Endodermal cell (in vitro differentiated cells): ENCODE results near the gene LGI4. TPM values are rescaled to one million over a fixed set of nuclear protein-coding genes. Genes with fewer than 3 reads are reported as not detected.

Experiments
- DNase-seq: peaks from one replicate; pipeline ENCODE4 v3.0.0-alpha.2; 2017
- H3K27ac ChIP-seq: 2 replicates; pipeline ENCODE4 v1.5.1; 2013; ENCODE audit warnings: mild to moderate bottlenecking, low read depth, low read length, moderate library complexity
- H3K27me3 ChIP-seq: 2 replicates; pipeline ENCODE4 v1.6.1; 2013; ENCODE audit warnings: mild to moderate bottlenecking, low read length, moderate library complexity; ENCODE audit not compliant: insufficient read depth, control insufficient read depth, poor library complexity, severe bottlenecking
- H3K36me3 ChIP-seq: 2 replicates; pipeline ENCODE4 v1.7.0; 2013; ENCODE audit warnings: mild to moderate bottlenecking, low read length, moderate library complexity; ENCODE audit not compliant: control insufficient read depth, insufficient read depth
- H3K4me1 ChIP-seq: one replicate; pipeline ENCODE4 v1.7.0; 2013; ENCODE audit warnings: low read length; ENCODE audit not compliant: control insufficient read depth, insufficient read depth
- H3K4me3 ChIP-seq: 2 replicates; pipeline ENCODE4 v1.5.1; 2013; ENCODE audit warnings: mild to moderate bottlenecking, low read length, moderate library complexity
- H3K9ac ChIP-seq: 2 replicates; pipeline ENCODE4 v1.6.1; 2013; ENCODE audit warnings: mild to moderate bottlenecking, low read length, moderate library complexity; ENCODE audit not compliant: poor library complexity, severe bottlenecking; ENCODE audit errors: extremely low read depth
- H3K9me3 ChIP-seq: 2 replicates; pipeline ENCODE4 v1.6.1; 2013; ENCODE audit warnings: mild to moderate bottlenecking, low read length, moderate library complexity; ENCODE audit not compliant: control insufficient read depth
- H3K27ac Mint-ChIP-seq: 2 replicates; pipeline ENCODE4 v1.8.0; 2020; ENCODE audit warnings: mixed read lengths
- H3K27me3 Mint-ChIP-seq: 2 replicates; pipeline ENCODE4 v1.8.0; 2021; ENCODE audit warnings: mild to moderate bottlenecking, mixed read lengths; ENCODE audit not compliant: insufficient read depth
- H3K36me3 Mint-ChIP-seq: 2 replicates; pipeline ENCODE4 v1.8.0; 2020; ENCODE audit warnings: low read depth, mixed read lengths
- H3K4me1 Mint-ChIP-seq: 2 replicates; pipeline ENCODE4 v1.8.0; 2020; ENCODE audit warnings: mixed read lengths
- H3K4me3 Mint-ChIP-seq: 2 replicates; pipeline ENCODE4 v1.8.0; 2020; ENCODE audit warnings: mild to moderate bottlenecking, moderate library complexity, mixed read lengths
- H3K9me3 Mint-ChIP-seq: 2 replicates; pipeline ENCODE4 v1.8.0; 2020; ENCODE audit warnings: mild to moderate bottlenecking, mixed read lengths
- WGBS, 2 experiments: methylation state at CpG; one replicate each; pipeline versions ENCODE4 v1.1.5 to v1.1.7; 2013; ENCODE audit warnings: missing lambda C conversion rate in 2 of 2, mixed read lengths in 1 of 2; ENCODE audit not compliant: insufficient coverage in 1 of 2, insufficient read length in 1 of 2; 5-methylcytosine and 5-hydroxymethylcytosine counted together
- total RNA-seq, 2 donors: library from RNA; stranded (reverse); fragmentation: NEBNext Ultra II Directional in 1 of 2; extraction: Animal tissue kit (Norgen Biotek cat#: 25700) in 1 of 2; gene quantifications; 2 replicates in 1 of 2; 3 replicates in 1 of 2; pipeline ENCODE4 v1.2.1, GENCODE V29; 2021
- TF ChIP-seq, protein P1 (sequence below): fragments of 200-600 bp; sonication (generic); conservative IDR thresholded peaks from 2 replicates; pipeline ENCODE4 v1.5.0; 2021; ENCODE audit warnings: antibody characterized with exemption, mild to moderate bottlenecking

Gene LGI4
- total RNA-seq, 2 donors from 2014 or later: 0.27 to 0.37 TPM

DNA sequence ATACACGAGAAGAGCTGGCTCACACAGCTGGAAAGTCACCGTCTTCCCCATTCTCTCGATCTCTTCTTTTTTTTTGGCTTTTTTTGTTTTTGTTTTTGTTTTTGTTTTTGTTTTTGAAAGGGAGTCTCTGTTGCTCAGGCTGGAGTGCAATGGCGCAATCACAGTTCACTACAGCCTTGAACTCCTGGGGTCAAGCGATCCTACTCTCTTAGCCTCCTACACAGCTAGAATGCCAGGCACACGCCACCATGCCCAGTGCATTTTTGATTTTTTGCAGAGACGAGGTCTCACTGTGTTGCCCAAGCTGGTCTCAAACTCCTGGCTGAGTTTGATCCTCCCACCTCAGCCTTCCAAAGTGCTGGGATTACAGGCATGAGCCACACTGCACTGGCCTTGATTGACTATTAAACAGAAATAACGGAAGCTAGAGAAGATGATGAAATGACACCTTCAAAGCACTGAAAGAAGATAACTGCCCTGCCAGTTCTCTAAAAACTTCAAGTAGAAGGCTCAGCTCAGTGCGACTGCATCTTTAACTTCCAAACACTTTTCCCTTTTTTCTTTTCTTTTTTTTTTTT is 15.2 kb downstream of the LGI4 start:
- 91 to 95% methylated on average over 8 to 9 of the region's 9 CpGs for WGBS, 2 experiments
- no peaks in the 10 kb centered on the region for H3K36me3 ChIP-seq
- H3K4me1 Mint-ChIP-seq: peaks cover 3% of the 10 kb centered on the region

DNA sequence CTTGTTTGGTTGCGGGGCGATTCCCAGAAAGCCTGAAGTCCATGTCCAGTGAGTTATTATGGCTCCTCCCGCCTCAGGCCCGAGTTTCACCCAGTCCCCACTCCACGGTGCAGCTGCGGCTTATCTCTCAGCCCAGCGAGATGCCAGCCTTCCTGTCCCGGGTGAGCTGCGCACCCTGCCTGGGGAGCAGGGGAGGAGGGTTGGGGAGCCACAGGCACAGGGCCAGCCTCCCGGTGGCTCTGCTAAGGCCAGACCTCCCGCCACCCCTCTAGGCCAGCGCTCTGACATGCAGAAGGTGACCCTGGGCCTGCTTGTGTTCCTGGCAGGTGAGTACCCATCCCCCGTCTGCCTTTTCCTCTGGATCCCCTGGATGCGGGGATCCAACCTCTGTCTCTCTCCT is 15.8 kb downstream of the LGI4 start:
- no peak overlapping the region for H3K4me3 ChIP-seq
- no peaks in the 10 kb centered on the region for H3K4me1 ChIP-seq
- no peak overlapping the region for H3K9ac ChIP-seq
- TF ChIP-seq, protein P1, sequence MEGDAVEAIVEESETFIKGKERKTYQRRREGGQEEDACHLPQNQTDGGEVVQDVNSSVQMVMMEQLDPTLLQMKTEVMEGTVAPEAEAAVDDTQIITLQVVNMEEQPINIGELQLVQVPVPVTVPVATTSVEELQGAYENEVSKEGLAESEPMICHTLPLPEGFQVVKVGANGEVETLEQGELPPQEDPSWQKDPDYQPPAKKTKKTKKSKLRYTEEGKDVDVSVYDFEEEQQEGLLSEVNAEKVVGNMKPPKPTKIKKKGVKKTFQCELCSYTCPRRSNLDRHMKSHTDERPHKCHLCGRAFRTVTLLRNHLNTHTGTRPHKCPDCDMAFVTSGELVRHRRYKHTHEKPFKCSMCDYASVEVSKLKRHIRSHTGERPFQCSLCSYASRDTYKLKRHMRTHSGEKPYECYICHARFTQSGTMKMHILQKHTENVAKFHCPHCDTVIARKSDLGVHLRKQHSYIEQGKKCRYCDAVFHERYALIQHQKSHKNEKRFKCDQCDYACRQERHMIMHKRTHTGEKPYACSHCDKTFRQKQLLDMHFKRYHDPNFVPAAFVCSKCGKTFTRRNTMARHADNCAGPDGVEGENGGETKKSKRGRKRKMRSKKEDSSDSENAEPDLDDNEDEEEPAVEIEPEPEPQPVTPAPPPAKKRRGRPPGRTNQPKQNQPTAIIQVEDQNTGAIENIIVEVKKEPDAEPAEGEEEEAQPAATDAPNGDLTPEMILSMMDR: no peak
- peaks cover 9% of the 10 kb centered on the region for H3K27me3 Mint-ChIP-seq
- DNase-seq: no peak
- 84 to 90% methylated on average over 7 to 14 of the region's 14 CpGs for WGBS, 2 experiments
- H3K4me3 Mint-ChIP-seq: no peak overlapping the region
- no peaks in the 10 kb centered on the region for H3K27me3 ChIP-seq
- H3K9me3 Mint-ChIP-seq: no peaks in the 10 kb centered on the region
- no peaks in the 10 kb centered on the region for H3K36me3 ChIP-seq
- no peaks in the 10 kb centered on the region for H3K36me3 Mint-ChIP-seq
- H3K9me3 ChIP-seq: no peaks in the 10 kb centered on the region
- no peak overlapping the region for H3K27ac Mint-ChIP-seq
- no peak overlapping the region for H3K27ac ChIP-seq
- peaks cover 5% of the 10 kb centered on the region for H3K4me1 Mint-ChIP-seq

More for the DNA sequence above, 15.2 kb downstream of the LGI4 start:
- Mint-ChIP-seq H3K27me3 (peaks cover 8% of the 10 kb centered on the region), H3K36me3 (no peaks in the 10 kb centered on the region), H3K27ac (no peak overlapping the region), H3K9me3 (no peaks in the 10 kb centered on the region), H3K4me3 (no peak overlapping the region)
- TF ChIP-seq, protein P1: no peak
- Histone ChIP-seq H3K9me3 (no peaks in the 10 kb centered on the region), H3K4me1 (no peaks in the 10 kb centered on the region), H3K4me3 (no peak overlapping the region), H3K9ac (no peak overlapping the region), H3K27me3 (no peaks in the 10 kb centered on the region), H3K27ac (no peak overlapping the region)
- DNase-seq: no peak

DNA sequence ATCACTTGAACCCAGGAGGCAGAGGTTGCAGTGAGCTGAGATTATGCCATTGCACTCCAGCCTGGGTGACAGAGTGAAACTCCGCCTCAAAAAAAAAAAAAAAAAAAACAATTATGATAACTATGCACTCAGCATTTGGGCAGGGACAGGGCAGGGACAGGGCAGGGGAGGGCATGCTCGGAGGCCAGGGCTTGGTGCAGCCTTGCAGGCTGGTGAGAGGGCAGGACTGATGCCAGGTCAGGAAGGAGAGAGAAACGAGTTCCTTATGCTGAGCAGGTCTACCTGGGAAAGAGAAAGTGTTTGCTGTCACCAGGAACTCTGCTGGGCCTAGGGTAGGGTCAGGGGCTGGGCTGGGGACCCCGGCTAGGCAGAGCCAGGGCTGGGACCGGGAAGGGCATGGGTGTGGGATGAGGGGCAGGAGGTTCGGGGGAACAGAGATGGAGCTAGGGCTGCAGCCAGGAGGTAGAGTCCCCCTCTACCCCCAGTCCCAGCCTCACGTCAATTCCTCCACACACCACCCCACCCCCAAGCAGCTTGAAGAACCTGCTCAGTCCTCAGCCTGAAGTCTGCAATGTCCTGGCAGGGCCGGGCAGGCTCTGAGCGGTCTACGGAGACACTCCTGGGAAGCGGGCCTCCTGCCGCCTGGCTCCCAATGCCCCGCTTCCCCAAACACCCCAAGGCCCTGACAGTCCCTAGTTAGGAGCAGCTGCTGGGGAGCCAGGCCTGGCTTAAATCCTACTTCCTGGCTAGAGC is 16.4 kb downstream of the LGI4 start:
- Histone ChIP-seq H3K36me3 (no peaks in the 10 kb centered on the region), H3K4me3 (no peak overlapping the region), H3K27me3 (no peaks in the 10 kb centered on the region), H3K9me3 (no peaks in the 10 kb centered on the region), H3K4me1 (no peaks in the 10 kb centered on the region), H3K9ac (no peak overlapping the region), H3K27ac (no peak overlapping the region)
- H3K27ac Mint-ChIP-seq: no peak overlapping the region
- TF ChIP-seq, protein P1: no peak
- H3K36me3 Mint-ChIP-seq: no peaks in the 10 kb centered on the region
- H3K9me3 Mint-ChIP-seq: no peaks in the 10 kb centered on the region
- H3K27me3 Mint-ChIP-seq: peaks cover 9% of the 10 kb centered on the region
- H3K4me1 Mint-ChIP-seq: peaks cover 5% of the 10 kb centered on the region
- no peak overlapping the region for H3K4me3 Mint-ChIP-seq
- DNase-seq: no peak
- 77 to 89% methylated on average over 5 to 11 of the region's 13 CpGs for WGBS, 2 experiments
